Thoracic aorta (tissue), 2 donors: ENCODE results near the gene CKS1B. TPM values are rescaled to one million over a fixed set of nuclear protein-coding genes. Genes with fewer than 3 reads are reported as not detected.

Experiments used
- ATAC-seq: fragments of 150-250 bp; one replicate; pipeline ENCODE4 v1.8.0; 2017; ENCODE audit warnings: low read depth; ENCODE audit not compliant: insufficient number of reproducible peaks, low FRiP score
- DNase-seq: peaks from one replicate; pipeline ENCODE4 v3.0.0-alpha.2; 2020; ENCODE audit warnings: low spot score
- H3K27ac ChIP-seq, 2 donors: fragments of 200-600 bp; sonication (generic); 1 replicate in 1 of 2; 2 replicates in 1 of 2; pipeline ENCODE4 v1.5.1; 2016; ENCODE audit warnings: mild to moderate bottlenecking in 2 of 2, moderate library complexity in 2 of 2
- H3K27me3 ChIP-seq: fragments of 200-600 bp; sonication (generic); replicated peaks from 2 replicates; pipeline ENCODE4 v1.6.0; 2016; ENCODE audit warnings: mild to moderate bottlenecking; ENCODE audit not compliant: insufficient read depth
- H3K36me3 ChIP-seq: fragments of 200-600 bp; sonication (generic); one replicate; pipeline ENCODE4 v1.5.1; 2016
- H3K4me1 ChIP-seq, 2 donors: fragments of 200-600 bp; sonication (generic); 1 replicate in 1 of 2; 2 replicates in 1 of 2; pipeline versions ENCODE4 v1.5.1 to v1.6.0; 2016; ENCODE audit warnings: low read depth in 2 of 2, mild to moderate bottlenecking in 1 of 2; ENCODE audit not compliant: control insufficient read depth in 1 of 2
- H3K4me3 ChIP-seq: fragments of 200-600 bp; sonication (generic); 2 replicates; pipeline ENCODE4 v1.5.1; 2016; ENCODE audit warnings: mild to moderate bottlenecking
- H3K9me3 ChIP-seq: fragments of 200-600 bp; sonication (generic); 2 replicates; pipeline ENCODE4 v1.5.1; 2016
- total RNA-seq, 2 donors: library from RNA; depleted of rRNA; stranded (reverse); fragments of >200 nt; gene quantifications; one replicate each; pipeline versions ENCODE4 v1.1.0 to v1.2.3, GENCODE V29; 2016
- TF ChIP-seq, protein P1 (sequence below): fragments of 200-600 bp; sonication (generic); IDR thresholded peaks from one replicate; pipeline ENCODE4 v1.5.1; 2019; ENCODE audit warnings: antibody characterized with exemption

CKS1B gene
- total RNA-seq, 2 donors from 2014 or later = 13.5 to 23.7 TPM

DNA sequence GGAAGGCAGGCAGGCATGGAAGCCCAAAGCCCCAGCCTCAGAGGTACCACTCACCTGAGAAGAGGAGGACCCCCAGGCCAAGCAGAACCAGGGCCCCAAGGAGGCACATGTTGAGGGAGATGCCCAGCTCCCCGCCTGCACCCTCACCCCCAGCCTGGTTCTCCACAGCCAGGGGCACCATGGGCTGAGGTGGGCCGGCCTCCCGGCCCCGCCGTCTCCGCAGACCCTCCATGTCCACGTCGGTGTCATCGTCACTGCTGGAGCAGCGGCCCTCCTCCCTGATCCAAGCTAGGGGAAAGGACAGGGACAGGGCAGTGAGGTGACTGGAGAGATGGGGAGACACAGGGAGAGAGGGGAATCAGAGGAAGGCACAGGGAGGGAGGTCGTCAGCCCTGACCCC, 26.4 kb upstream of the CKS1B start:
- peaks cover 24% of the 10 kb centered on the region for H3K36me3 ChIP-seq

DNA sequence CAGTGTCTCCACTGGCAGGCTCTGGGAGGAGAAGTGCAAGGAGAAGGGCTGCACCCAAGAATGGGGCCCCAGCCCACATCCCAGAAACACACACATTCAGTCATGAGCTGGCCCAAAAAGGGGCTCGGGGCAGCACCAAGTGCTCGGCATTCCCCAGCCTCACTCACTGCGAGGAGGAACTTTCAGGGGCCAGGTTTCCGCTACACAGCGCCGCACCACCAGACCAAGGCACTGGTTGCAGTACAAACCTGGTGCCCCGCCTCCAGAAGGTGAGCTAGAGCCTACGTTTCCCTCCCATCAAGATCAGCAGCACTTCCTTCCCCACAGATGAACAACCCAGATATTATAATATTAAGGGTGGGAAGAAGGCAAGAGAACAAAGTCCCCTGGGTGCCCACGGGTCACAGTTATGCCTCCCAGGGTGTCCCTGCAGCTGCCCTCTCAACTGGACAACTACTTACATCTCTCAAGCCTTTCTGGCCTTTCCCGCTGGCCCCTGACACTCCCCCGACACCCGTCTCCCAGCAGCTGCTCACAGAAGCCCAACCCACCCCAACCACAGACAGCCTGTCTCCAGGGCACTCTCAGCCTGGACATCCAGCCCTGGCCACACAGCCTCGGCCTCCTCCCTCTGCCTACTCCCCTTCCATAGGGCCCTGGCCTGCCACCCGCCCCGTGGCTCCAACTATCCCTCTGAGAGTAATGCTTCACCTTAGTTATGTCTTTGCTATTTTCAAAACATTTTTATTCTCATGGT, 22.4 kb upstream of the CKS1B start:
- TF ChIP-seq, protein P1, sequence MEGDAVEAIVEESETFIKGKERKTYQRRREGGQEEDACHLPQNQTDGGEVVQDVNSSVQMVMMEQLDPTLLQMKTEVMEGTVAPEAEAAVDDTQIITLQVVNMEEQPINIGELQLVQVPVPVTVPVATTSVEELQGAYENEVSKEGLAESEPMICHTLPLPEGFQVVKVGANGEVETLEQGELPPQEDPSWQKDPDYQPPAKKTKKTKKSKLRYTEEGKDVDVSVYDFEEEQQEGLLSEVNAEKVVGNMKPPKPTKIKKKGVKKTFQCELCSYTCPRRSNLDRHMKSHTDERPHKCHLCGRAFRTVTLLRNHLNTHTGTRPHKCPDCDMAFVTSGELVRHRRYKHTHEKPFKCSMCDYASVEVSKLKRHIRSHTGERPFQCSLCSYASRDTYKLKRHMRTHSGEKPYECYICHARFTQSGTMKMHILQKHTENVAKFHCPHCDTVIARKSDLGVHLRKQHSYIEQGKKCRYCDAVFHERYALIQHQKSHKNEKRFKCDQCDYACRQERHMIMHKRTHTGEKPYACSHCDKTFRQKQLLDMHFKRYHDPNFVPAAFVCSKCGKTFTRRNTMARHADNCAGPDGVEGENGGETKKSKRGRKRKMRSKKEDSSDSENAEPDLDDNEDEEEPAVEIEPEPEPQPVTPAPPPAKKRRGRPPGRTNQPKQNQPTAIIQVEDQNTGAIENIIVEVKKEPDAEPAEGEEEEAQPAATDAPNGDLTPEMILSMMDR = no peak
- Histone ChIP-seq H3K4me1 (peaks cover 29 to 47% of the 10 kb centered on the region in 2 donors), H3K27ac (no peak overlapping the region), H3K27me3 (no peaks in the 10 kb centered on the region), H3K4me3 (no peak overlapping the region), H3K9me3 (no peaks in the 10 kb centered on the region), H3K36me3 (peaks cover 20% of the 10 kb centered on the region)
- ATAC-seq (no peak), DNase-seq (no peak)

More for the DNA sequence above, 26.4 kb upstream of the CKS1B start:
- Histone ChIP-seq H3K4me3 (no peak overlapping the region), H3K27me3 (no peaks in the 10 kb centered on the region), H3K9me3 (no peaks in the 10 kb centered on the region), H3K27ac (no peak overlapping the region), H3K4me1 (peaks cover 9 to 25% of the 10 kb centered on the region in 2 donors)
- ATAC-seq (no peak), DNase-seq (no peak)
- TF ChIP-seq, protein P1 = no peak

DNA sequence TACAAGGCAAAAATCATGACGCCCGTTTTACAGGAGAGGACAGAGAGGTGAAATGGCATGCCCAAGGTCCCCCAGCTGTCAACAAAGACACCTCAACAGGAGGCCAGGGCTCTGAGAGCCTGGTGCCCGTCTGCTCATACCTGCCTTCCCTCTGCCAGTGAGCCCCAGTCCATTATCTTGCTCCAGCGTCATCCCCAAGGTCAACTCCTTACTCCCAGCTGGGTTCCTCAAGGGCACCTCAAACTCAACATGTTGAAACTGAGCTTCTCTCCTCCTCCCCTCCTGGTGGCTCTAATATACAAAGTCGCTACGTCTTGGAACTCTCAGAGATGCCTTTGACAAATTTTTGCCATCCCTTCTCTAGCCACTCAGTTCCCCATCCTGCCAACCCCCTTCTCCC, 21.8 kb upstream of the CKS1B start:
- TF ChIP-seq, protein P1 = no peak
- no peak for ATAC-seq
- Histone ChIP-seq H3K36me3 (peaks cover 15% of the 10 kb centered on the region), H3K27me3 (no peaks in the 10 kb centered on the region), H3K4me1 (peaks cover 32 to 52% of the 10 kb centered on the region in 2 donors), H3K9me3 (no peaks in the 10 kb centered on the region), H3K27ac (no peak overlapping the region), H3K4me3 (no peak overlapping the region)
- no peak for DNase-seq

DNA sequence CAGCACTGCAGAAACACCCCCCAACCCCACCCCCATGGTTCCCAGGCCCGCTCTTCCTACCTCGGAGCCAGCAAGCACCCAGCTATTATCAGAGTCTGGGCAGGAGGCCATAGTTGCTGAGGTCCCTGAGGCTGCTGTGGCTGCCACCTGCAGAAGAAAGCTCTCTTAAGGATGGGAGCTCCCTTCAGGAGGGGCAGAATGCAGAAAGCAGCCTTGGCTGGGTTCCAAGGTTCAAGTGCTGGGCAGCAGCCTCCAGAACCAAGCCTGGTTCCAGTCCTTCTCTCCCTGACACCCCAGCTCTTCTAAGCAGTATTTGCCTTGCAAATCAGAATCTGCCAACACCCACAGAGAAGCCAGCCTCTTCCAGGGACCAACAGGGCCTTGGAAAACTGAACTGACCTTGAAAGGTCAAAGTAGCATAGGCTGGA, 20.9 kb upstream of the CKS1B start:
- TF ChIP-seq, protein P1 = no peak

DNA sequence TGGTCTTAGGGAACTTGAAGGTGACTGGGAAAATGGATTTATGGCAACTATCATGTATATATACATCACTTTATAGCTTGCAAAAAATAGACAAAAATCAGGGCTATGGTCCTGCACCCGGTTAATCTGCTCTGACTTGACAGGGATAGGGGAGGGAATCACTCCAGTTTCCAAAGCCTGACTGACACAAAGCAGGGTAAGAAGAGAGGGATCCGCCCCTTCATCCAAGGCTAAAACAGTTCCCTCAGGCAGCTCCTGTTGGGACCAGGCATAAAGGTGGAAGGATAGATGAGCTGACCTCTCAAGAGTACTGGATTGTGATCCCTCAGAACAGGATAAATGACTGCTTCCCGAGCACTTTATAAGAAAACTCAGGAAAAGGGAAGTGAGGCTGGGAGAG, 19.9 kb upstream of the CKS1B start:
- TF ChIP-seq, protein P1 = no peak
- Histone ChIP-seq H3K4me1 (peaks cover 32 to 52% of the 10 kb centered on the region in 2 donors), H3K4me3 (peak overlapping the region; percentile 77), H3K27ac (peak overlapping the region in 1 of 2 donors; percentile 81), H3K9me3 (no peaks in the 10 kb centered on the region), H3K36me3 (peaks cover 17% of the 10 kb centered on the region), H3K27me3 (no peaks in the 10 kb centered on the region)
- DNase-seq = no peak
- ATAC-seq = no peak

More for the DNA sequence above, 20.9 kb upstream of the CKS1B start:
- Histone ChIP-seq H3K27ac (no peak overlapping the region), H3K4me1 (peaks cover 32 to 52% of the 10 kb centered on the region in 2 donors), H3K27me3 (no peaks in the 10 kb centered on the region), H3K9me3 (no peaks in the 10 kb centered on the region), H3K4me3 (no peak overlapping the region), H3K36me3 (peaks cover 9% of the 10 kb centered on the region)
- ATAC-seq (no peak), DNase-seq (no peak)
